Stimulated activated CD8-positive, alpha-beta memory T cell treated with anti-CD3 and anti-CD28 coated beads, Interleukin-2, amount 100 ng/mL, for 1 hour (primary cell): ENCODE results near the gene ELAVL1.
"Not testable (repeated sequence)": the region's sequence is repeated elsewhere in the genome, so short reads cannot be mapped to it uniquely, and the experiment has no call there.

ENCODE experiments used
- DNase-seq, 2 donors: peaks; one replicate each; pipeline ENCODE4 v3.0.0-alpha.2; 2020; ENCODE audit warnings: low read depth in 2 of 2

The ELAVL1 gene

DNA sequence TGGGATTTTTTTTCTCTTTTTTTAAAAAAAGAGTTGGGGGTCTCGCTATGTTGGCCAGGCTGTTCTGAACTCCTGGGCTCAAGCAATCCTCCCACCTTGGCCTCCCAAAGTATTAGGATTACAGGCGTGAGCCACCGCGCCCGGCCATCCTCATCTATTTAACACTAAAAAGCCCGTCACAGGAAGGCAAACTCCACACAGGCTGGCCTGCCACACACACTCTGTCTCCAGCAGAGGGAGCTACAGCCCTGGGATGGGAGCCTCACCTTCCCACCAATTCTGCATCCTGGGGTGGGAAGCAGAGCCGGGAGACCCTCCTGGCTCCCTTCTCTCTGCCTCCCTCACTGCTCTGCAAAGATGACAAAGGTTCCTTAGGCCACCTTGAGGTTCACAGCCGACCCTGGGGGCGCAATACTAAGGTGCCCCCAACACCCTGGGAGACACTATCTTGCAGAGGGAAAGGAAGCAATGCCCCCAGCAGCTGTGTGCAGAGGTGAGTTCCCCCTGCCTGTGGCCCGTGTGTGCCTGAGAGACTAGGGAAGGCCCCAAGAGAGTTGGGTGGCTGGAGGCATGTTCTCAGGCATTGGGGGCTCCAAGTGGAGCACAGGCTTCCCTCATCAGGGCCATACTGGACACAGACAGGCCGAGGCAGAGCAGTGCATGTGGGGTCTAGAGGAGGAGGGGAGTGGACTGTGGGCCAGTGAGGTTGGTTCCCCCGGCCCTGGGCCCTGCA, 34.6 kb downstream of the ELAVL1 start:
- no peak for DNase-seq

DNA sequence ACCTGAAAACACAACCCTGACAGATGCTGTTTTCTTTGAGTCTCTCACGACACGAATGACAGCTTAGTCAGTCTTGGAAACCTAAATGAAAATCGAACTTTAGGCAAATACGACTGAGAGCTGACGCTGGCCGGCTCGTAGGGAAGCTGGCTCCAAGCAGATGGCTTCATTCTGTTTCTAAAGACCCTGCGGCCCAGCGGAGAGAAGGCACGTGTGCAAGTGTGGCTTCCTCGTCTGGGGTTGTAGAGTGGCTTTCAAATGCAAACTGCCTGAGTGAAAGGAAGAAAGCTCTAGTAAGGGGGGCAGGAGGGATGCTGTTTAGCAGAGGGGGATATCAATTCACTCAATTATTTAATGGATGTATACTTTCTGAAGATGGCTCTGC, 35.9 kb downstream of the ELAVL1 start:
- DNase-seq: no peak

DNA sequence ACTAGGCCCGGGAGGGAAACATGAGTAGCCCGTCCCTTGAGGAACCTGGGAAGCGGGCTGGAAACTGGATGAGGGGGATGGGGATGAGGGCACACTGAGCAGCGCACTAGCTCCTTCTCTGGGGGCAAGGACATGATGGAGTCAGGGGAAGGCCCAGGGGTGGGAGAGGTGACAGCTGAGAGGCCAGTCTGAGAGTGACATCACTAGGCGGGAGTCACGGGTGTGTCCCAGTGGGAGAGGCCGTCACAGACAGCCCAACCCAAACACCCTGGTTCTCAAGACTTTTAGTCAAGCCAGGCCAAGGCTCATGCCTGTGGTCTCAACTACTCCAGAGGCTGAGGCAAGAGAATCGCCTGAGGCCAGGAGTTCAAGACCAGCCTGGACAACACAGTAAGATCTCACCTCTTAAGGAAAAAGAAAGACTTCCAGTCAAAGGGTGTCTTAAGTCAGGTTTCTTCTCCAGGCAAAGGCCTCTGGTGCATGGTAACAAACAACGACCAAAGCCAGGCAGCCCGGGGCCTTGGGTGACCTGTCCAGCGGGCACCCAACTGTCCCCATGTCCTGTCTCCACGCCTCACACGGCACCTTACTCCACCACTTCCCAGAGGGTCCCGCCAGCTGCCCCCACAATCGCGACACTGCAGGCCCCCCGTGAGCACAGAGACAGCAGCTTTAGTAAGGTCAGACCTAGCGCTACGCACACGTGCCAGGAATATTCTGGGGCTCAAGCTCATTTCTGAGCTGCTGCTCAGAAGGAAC, 36.5 kb downstream of the ELAVL1 start:
- DNase-seq: no peak

DNA sequence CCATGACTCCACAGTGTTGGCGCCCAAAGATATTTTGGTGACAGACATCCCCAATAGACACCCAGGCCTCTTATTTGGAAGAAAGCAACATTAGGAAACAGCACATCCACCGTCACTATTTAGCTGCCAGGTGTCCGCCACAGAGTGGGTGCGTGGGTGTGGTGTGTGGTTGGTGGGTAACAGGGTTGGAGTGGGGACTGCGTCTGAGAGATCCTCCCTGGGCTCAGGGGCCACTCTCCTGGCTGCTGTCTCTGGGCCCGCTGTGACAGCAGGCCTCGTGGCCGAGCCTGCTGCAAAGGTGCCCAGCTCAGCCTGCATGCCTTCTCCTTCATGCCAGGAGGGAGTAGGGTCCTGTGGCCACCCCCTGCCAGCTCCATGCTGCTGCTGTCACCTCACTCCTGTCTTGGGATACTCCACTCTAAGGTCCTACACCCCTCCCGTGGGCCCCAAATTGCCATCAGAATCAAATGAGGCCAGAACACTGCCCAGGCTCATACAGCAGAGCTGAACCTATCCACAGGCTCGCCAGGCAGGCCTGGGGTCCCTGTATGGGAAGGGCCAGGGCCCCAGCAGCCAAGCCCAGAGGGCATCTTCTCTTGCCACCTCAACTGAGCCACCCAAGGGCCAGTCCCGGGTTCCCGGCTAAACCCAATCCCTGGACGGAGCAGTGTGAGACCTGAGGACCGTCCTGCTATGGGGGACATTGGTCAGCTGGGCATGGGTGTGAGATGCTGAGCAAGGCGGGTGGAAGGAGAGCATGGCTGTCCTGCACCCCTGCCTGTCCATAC, 37.2 kb downstream of the ELAVL1 start:
- no peak for DNase-seq

DNA sequence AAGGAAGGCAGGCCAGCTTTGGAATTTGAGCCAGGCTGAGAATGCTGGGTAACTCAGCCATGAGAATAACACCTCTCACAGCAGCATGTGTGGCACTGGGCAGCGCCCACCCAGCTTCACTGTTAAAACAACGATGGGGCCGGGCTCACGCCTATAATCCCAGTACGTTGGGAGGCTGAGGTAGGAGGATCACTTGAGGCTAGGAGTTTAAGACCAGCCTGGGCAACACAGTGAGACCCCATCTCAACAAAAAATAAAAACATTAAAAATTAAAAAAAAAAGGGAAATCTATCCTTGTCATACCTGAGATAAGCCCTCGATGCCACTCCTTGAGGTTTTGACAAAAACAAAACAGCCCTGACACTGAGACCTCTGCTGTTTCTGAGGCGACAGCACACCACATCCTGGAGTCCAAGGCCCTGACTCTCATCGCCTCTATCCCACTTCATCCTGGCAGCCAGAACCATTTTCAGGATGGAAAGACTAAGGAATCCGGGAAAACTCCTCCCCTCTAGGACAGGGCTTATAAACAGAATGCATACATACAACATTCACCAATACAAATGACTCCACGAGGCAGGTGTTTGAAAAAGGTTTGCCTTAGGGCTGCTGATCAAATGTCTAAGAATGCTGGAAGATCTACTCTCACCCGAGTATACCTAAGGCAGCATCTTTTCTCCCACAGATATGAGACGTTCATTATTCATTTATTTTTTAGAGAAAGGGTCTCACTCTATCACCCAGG, 39.3 kb downstream of the ELAVL1 start:
- DNase-seq: no peak

DNA sequence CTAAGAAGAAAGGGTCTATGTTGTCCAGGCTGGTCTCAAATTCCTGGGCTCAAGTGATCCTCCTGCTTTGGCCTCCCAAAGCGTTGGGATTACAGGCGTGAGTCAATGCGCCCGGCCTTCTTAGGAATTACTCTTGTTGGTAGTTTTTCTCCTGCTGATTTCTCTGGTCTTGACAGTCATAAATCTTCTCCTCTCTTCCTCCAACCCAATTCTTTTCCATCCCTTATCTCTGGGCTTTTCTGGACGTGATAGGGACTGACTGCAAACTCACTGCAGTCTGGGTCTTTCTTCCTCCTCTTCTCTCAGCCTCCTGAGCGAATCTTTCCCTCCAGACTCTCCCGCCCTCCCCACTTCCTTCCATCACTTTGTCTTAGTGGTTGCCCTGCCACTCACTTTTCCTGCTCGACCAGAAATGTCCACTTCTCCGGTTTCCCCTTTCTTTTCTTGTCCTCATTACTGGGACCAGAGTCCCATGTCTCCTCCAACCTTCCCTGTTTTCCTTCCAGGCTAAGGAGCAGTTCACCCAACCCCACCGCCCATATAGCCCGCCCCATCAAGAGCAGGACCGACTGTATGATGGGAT, 40.1 kb downstream of the ELAVL1 start:
- DNase-seq: no peak

DNA sequence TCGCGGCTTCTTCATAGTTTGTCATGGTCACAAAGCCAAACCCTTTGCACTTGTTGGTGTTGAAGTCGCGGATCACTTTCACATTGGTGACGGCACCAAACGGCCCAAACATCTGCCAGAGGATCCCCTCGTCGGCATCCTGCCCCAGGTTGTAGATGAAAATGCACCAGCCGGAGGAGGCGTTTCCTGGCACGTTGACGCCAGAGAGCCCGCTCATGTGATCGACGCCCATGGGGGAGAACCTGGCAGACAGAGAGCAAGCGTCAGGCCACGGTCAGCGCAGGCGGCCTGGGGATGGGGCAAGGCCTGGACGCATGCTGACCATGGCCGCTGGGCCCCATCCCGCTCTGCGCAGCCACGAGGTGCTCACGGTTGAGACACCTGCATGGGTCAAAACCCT, 41.9 kb downstream of the ELAVL1 start:
- DNase-seq: no peak

DNA sequence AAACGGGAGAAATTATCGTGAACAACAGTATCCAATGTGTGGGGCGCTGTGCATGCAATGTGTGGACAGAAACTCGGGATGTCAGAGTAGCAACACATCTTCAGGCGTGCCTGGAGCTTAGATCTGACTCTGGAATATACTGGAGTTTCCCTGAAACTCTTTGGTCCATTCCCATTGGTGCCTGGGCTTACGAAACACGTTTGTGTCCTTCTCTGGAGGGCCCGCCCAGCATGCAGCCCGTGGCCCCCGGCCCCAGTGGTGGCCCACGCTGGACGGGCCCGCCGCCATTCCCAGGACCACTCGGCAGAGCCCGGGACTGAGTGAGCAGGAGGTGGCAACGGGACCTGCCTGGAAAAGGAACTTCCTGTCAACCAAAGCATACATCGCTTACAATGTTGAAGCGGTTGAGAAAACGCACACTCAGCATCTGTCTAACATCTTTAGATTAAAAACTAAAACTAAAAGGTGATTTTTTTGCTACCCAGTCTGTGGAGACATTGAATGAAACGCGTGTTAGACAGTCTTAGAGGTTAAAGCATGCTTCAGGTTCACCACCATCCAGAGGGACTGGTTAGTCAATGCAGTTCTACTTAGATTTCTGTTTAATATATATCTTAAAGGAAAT, 42.7 kb downstream of the ELAVL1 start:
- DNase-seq: no peak

DNA sequence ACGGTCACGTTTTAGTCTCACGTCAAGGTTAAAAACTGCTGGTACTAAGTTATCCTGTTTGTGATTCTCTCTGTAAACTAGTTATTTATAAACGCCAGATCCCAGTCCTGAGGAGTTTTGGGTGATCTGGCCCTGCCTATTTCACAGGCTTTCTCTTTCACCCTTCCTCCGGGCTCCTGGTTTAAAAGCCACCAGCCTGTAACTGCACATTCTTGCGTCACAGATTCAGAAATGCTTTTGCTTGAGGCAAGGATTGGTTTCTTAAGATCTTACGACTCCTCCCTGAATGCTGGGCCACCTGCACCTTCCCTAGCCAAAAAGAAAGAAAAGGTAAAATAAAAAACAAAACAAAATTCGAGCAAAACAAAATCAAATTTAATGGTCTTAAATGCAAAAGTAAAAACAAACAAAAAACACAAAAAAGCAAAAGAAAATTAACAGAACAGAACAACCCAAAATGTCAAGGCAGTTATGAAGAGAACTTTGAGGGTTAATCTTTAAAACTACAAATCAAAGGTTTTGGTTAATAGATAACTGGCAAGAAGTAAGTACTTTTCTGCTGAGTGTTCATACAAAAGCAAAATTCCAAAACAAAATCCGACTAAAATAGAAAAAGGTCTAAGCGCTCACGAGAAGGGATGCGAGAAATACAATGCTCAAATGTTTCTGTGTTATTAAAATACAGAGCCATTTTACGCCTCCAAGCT, 43.4 kb downstream of the ELAVL1 start:
- DNase-seq: no peak

DNA sequence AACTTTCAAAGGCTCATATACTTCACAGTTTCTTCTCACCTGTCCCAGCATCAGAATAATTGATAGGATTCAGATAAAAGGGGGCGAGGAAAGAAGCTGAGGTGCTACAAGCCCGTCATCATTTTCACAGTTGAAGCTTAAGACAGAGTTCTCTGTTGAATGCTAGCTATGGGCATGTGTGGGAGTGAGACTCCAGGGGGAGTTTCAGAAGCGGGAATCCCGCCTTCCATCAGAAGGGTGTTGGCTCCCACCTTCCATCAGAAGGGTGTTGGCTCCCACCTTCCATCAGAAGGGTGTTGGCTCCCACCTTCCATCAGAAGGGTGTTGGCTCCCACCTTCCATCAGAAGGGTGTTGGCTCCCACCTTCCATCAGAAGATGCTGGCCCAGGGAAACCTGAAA, 44.4 kb downstream of the ELAVL1 start:
- DNase-seq: not testable (repeated sequence)

DNA sequence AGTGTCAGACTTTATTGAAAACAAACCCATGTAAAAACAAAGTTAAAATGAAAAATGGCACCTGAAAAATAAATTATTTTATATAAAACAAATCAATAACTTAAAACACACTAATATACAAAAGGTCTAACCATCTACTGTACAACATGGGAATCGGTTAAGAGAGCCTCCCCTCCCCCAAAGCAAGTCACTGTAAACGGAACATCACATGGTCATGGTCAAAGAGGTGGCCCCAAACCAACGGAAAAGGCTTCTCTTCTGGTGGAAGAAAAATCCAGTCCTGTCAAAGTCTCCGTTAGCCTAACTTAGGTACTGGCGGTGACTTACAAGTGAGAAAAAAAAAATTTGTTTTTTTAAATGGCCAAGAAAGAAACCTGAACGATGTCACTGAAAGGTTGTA, 46.2 kb downstream of the ELAVL1 start:
- DNase-seq: no peak

DNA sequence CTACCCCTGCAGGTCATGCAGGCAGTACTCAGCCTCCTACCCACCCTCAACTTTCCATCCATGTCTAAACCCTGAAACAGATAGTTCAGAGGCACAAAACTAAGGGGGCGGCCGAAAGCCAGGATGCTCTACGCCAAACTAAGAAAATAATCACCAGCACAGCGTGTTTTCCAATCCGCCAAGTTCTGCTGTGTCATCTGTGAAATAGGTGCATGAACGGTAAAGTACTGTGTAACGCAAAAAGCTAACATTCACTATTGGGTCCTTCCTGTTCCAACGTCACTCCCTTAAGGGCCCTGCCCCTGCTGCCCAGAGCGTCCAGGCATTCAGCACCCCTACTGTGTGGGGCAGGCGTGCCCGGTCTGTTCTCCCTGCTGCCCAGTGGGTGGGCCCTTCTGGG, 49.7 kb downstream of the ELAVL1 start:
- no peak for DNase-seq

DNA sequence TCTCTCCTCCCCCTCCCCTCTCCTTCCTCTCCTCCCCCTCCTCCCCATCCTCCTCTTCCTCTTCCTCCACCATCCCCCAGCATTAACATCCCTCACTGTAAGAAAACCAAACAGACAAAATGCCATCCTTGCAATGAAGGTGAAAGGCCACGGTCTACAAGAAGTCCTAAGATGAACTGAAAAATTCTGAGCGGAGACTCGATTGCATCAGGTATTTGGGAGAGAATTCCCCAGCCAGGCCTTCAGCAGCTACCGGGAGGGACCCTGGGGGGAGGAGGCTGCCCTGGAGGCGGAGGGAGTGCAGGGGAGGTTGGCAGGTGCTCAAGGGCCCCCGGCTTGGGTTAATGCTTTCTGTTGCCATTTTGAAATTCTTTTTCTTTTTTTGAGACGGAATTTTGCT, 51.9 kb downstream of the ELAVL1 start:
- no peak for DNase-seq

DNA sequence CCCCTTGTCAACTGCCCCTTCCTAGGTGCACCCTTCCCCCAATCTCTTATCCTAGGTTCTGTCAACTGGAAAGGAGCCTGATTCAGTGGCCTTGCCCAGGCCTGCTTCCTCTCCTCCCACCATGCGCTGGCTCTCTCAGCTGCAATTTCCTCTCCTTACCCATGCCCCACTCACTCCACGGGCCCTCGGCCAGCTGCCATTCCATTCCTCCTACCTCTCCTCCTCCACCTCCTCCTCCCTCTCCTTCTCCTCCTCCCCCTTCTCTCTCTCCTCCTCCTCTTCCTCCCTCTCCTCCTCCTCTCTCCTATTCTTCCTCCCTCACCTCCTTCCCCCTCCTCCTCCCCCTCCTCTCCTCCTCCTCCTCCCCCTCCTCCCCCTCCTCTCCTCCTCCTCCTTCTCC, 52.4 kb downstream of the ELAVL1 start:
- DNase-seq: no peak

DNA sequence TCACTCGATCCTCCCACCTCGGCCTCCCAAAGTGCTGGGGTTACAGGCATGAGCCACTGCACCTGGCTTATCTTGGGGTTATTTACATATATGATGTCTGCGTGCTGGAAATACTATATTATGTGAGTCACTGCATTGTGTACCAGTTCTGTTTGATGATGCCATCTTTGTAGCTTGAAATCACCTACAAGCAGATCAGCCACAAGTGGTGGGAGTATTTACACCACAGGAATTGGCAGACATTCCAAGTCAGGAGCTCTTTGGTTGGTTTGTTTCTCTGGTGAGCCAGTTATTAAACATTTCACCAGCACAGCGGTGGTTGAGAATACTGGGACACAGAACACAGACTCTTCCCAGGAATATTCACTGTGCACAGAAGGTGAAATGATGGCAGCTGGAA, 57.5 kb downstream of the ELAVL1 start:
- DNase-seq: no peak

DNA sequence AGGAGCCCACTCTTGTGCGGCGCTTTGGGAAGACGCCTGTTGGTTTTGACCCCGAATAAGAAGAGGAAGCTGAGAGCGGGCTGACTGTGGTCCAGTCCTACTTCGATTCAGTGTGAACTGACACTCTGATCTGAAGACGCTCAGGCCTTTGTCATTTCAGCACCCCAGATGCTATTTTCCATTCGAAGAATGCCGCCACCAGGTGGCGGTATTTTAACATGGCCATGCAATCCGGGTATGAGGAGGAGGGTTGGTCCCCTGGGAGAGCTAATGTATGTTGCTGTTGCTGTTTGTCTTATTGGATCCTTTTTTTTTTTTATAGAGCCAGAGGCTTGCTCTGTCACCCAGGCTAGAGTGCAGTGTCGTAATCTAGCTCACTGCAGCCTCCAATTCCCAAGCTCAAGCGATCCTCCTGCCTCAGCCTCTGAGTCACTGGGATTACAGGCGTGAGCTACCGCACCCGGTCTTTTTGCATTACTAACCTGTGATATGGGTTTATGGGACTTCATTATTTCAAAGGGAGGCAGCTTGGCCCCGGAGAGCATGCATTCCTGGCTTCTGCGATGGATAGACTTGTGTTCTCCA, 61.2 kb downstream of the ELAVL1 start:
- DNase-seq: peak; percentile 67 to 74

DNA sequence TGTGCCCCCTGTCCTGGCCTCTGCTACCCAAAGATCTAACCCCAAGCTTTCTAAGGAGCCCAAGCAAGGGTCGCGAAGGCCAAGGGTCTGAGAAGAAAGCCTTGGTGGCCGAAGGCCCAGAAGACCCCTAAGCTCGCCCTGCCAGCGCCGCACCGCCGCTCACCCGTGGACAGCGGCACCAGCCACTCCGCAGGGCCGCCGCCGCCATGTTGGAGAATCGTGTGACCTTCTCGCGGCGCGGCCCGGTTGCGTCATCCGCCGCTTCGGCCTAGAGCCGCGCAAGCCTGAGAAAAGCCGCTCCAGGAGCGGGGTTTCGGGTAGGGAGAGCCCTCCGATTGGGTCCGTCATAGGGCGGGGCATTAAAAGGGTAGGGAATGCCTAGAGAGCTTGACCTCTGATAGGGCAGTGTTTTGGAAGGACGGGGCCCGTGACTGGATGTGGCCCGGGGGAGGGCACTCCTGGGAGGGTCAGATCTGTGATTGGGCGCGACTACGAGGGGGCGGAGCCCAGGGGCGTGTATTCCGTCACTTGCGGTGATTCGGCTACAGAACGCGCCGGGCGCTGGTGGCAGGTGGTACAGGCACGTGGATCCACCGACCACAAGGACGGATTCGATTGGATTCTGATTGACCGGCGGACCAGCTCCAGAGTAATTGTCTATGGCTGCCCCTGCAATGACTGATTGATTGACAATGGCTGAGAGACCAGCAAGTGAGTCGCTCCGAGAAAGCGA, 61.8 kb downstream of the ELAVL1 start, which contains the start of gene TIMM44:
Gene TIMM44 (minus strand): TSS at position 223 of the 733 bp plus-strand sequence. CDS start 15 bp downstream, at position 208.
- DNase-seq: peak; percentile 92 to 98

DNA sequence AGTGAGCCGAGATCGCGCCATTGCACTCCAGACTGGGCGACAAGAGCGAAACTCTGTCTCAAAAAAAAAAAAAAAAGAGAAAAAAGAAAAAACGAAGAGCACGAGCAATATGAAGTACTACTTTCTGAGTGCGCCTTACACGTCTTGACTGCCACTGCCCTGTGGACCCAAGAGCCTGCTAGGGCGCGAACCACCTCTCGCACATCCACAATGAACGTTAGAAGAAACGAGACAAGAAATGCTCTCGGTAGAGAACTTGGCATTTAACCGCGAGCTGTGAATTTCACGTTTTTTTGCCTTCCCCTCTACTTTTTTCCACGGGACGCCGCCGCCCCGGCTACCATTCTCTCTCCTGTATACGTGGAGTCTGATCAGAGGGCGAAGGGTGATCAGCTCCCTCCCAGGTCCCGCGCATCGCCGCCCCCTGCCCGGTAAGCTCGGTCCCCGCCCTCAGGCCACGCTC, 62.4 kb downstream of the ELAVL1 start:
- DNase-seq: no peak
